Nephron progenitor cell (in vitro differentiated cells): ENCODE measurements around the gene MSH5.

ENCODE experiments used
- DNase-seq: peaks from one replicate; pipeline ENCODE4 v3.0.0; 2021
- H3K27ac Mint-ChIP-seq: 2 replicates; pipeline ENCODE4 v1.8.0; 2021; ENCODE audit warnings: mild to moderate bottlenecking, moderate library complexity, mixed read lengths
- H3K27me3 Mint-ChIP-seq: 2 replicates; pipeline ENCODE4 v1.8.0; 2021; ENCODE audit warnings: mild to moderate bottlenecking, low read depth, mixed read lengths; ENCODE audit not compliant: poor library complexity
- H3K36me3 Mint-ChIP-seq: 2 replicates; pipeline ENCODE4 v1.8.0; 2021; ENCODE audit warnings: low read depth, mixed read lengths
- H3K4me1 Mint-ChIP-seq: 2 replicates; pipeline ENCODE4 v1.8.0; 2021; ENCODE audit warnings: mixed read lengths
- H3K4me3 Mint-ChIP-seq: 2 replicates; pipeline ENCODE4 v1.8.0; 2021; ENCODE audit warnings: mild to moderate bottlenecking, moderate library complexity, mixed read lengths
- H3K9me3 Mint-ChIP-seq: 2 replicates; pipeline ENCODE4 v1.8.0; 2021; ENCODE audit warnings: mild to moderate bottlenecking, moderate library complexity, mixed read lengths
- CTCF ChIP-seq: fragments of 200-600 bp; sonication (generic); IDR thresholded peaks from 2 replicates; pipeline ENCODE4 v1.5.0; 2021; ENCODE audit warnings: antibody characterized with exemption

MSH5 gene

GRCh38 chr6:31775184-31775583, 35.4 kb downstream of the MSH5 start:
- H3K4me3 Mint-ChIP-seq = no peak overlapping the region
- no peaks in the 10 kb centered on the region for H3K9me3 Mint-ChIP-seq
- no peaks in the 10 kb centered on the region for H3K27me3 Mint-ChIP-seq
- DNase-seq = no peak
- no peak for TF ChIP-seq CTCF
- H3K4me1 Mint-ChIP-seq = peaks cover 27% of the 10 kb centered on the region
- peak overlapping the region; percentile 36 for H3K27ac Mint-ChIP-seq
- no peaks in the 10 kb centered on the region for H3K36me3 Mint-ChIP-seq

- peaks cover 27% of the 10 kb centered on the region for H3K4me1 Mint-ChIP-seq
- no peak for DNase-seq
- no peaks in the 10 kb centered on the region for H3K27me3 Mint-ChIP-seq
- TF ChIP-seq CTCF = no peak
- H3K9me3 Mint-ChIP-seq = no peaks in the 10 kb centered on the region
- H3K36me3 Mint-ChIP-seq = peaks cover under 1% of the 10 kb centered on the region
- peak overlapping the region; percentile 36 for H3K27ac Mint-ChIP-seq
- H3K4me3 Mint-ChIP-seq = no peak overlapping the region
Measured at GRCh38 chr6:31775633-31776484, 36.1 kb downstream of the MSH5 start.

GRCh38 chr6:31776485-31776988, 36.7 kb downstream of the MSH5 start:
- peaks cover 27% of the 10 kb centered on the region for H3K4me1 Mint-ChIP-seq
- H3K27ac Mint-ChIP-seq = no peak overlapping the region
- no peak for TF ChIP-seq CTCF
- H3K9me3 Mint-ChIP-seq = no peaks in the 10 kb centered on the region
- H3K27me3 Mint-ChIP-seq = no peaks in the 10 kb centered on the region
- peaks cover 5% of the 10 kb centered on the region for H3K36me3 Mint-ChIP-seq
- H3K4me3 Mint-ChIP-seq = no peak overlapping the region
- peak; percentile 33 for DNase-seq

- no peaks in the 10 kb centered on the region for H3K9me3 Mint-ChIP-seq
- H3K36me3 Mint-ChIP-seq = peaks cover 5% of the 10 kb centered on the region
Measured at GRCh38 chr6:31776989-31777666, 37.3 kb downstream of the MSH5 start, which contains the start of gene VWA7. VWA7 (minus strand) TSS chr6:31777328; CDS start chr6:31776779, 549 bp downstream.

GRCh38 chr6:31777667-31778050, 37.9 kb downstream of the MSH5 start:
- no peak for TF ChIP-seq CTCF
- peaks cover 27% of the 10 kb centered on the region for H3K4me1 Mint-ChIP-seq
- H3K27me3 Mint-ChIP-seq = no peaks in the 10 kb centered on the region
- DNase-seq = no peak
- H3K9me3 Mint-ChIP-seq = no peaks in the 10 kb centered on the region
- H3K36me3 Mint-ChIP-seq = peaks cover 6% of the 10 kb centered on the region
- no peak overlapping the region for H3K27ac Mint-ChIP-seq
- H3K4me3 Mint-ChIP-seq = no peak overlapping the region

More at GRCh38 chr6:31776989-31777666, 37.3 kb downstream of the MSH5 start, which contains the start of gene VWA7:
- TF ChIP-seq CTCF = no peak
- H3K27me3 Mint-ChIP-seq = no peaks in the 10 kb centered on the region
- H3K27ac Mint-ChIP-seq = no peak within 1 kb of the TSS
- DNase-seq = peak; percentile 60
- no peak within 1 kb of the TSS for H3K4me3 Mint-ChIP-seq
- H3K4me1 Mint-ChIP-seq = peaks cover 27% of the 10 kb centered on the region
